GM12878 (cell line): ENCODE measurements around the gene VMO1. TPM values are rescaled to one million over a fixed set of nuclear protein-coding genes. Genes with fewer than 3 reads are reported as not detected.

ENCODE experiments used
- ATAC-seq: fragments of 200-7000 bp; cut with Tn5 transposase; 3 replicates; pipeline ENCODE4 v1.9.1; 2020; ENCODE audit warnings: mild to moderate bottlenecking, moderate library complexity
- BruUV-seq: library from RNA; stranded (reverse); fragments of 400-500 nt; replicated peaks from 2 replicates; lab custom pipeline; 2021; lab: Mats Ljungman, UMichigan
- CTCF ChIA-PET: fragments of 300-600 bp; sonication (Branson Sonifier 250); formaldehyde crosslinking; extraction: SDS; loops from one replicate; lab custom pipeline; 2021; ENCODE audit warnings: inconsistent platforms; lab: Yijun Ruan, JAX
- POLR2A ChIA-PET: fragments of 350-600 bp; formaldehyde crosslinking; extraction: SDS; loops from one replicate; lab custom pipeline; 2021; ENCODE audit warnings: inconsistent platforms; lab: Charles Lee
- RAD21 ChIA-PET: fragments of 300-600 bp; sonication (Branson Sonifier 250); formaldehyde crosslinking; loops from one replicate; lab custom pipeline; 2023; ENCODE audit warnings: antibody characterized with exemption; ENCODE audit not compliant: unreplicated experiment; lab: Charles Lee
- SMC1A ChIA-PET: fragments of 300-600 bp; sonication (Branson Sonifier 250); formaldehyde crosslinking; loops from one replicate; lab custom pipeline; 2023; ENCODE audit not compliant: unreplicated experiment, uncharacterized antibody; lab: Charles Lee
- DNase-seq: peaks from one replicate; pipeline ENCODE4 v3.0.0-alpha.2; 2011; ENCODE audit warnings: low read depth, low spot score
- FAIRE-seq: peaks from 3 replicates; lab custom pipeline; 2011; peaks lifted over from hg19 to GRCh38; lab: Jason Lieb, UNC
- H2AFZ ChIP-seq: 2 replicates; pipeline ENCODE4 v1.6.0; 2011; ENCODE audit warnings: low read depth, low read length, control low read depth; ENCODE audit not compliant: control insufficient read depth
- H3K27ac ChIP-seq: 2 replicates; pipeline ENCODE4 v1.5.1; 2011; ENCODE audit warnings: control low read depth; ENCODE audit not compliant: control insufficient read depth, insufficient read depth
- H3K27me3 ChIP-seq, 2 experiments: replicated peaks in 1 of 2; 2 replicates each; pipeline versions ENCODE4 v1.6.0 to v1.6.1; 2011; ENCODE audit warnings: low read length in 1 of 2; ENCODE audit not compliant: control insufficient read depth in 2 of 2, insufficient read depth in 2 of 2
- H3K36me3 ChIP-seq, 2 experiments: 2 replicates each; pipeline ENCODE4 v1.5.1; 2011; ENCODE audit warnings: low read length in 1 of 2; ENCODE audit not compliant: control insufficient read depth in 2 of 2, insufficient read depth in 2 of 2
- H3K4me1 ChIP-seq: 2 replicates; pipeline ENCODE4 v1.6.1; 2011; ENCODE audit warnings: mild to moderate bottlenecking, low read length, moderate library complexity, mixed read lengths; ENCODE audit not compliant: control insufficient read depth, insufficient read depth
- H3K4me2 ChIP-seq: 2 replicates; pipeline ENCODE4 v1.6.0; 2011; ENCODE audit warnings: control low read depth; ENCODE audit not compliant: control insufficient read depth, insufficient read depth
- H3K4me3 ChIP-seq: fragments of 200-600 bp; sonication (generic); 2 replicates; pipeline ENCODE4 v1.5.1; 2016
- H3K79me2 ChIP-seq: 2 replicates; pipeline ENCODE4 v1.6.0; 2011; ENCODE audit warnings: low read length; ENCODE audit not compliant: control insufficient read depth, insufficient read depth
- H3K9ac ChIP-seq: 2 replicates; pipeline ENCODE4 v1.8.0; 2011; ENCODE audit warnings: low read length, control low read depth, mixed read lengths; ENCODE audit not compliant: control insufficient read depth, insufficient read depth
- H3K9me3 ChIP-seq: replicated peaks from 3 replicates; pipeline ENCODE4 v1.5.1; 2011; ENCODE audit warnings: mild to moderate bottlenecking, low read length; ENCODE audit not compliant: control insufficient read depth, insufficient read depth
- H4K20me1 ChIP-seq: 2 replicates; pipeline ENCODE4 v1.6.0; 2011; ENCODE audit not compliant: control insufficient read depth, insufficient read depth
- FOXM1 ChIP-seq: IDR thresholded peaks from 2 replicates; pipeline ENCODE4 v1.6.1; 2012; ENCODE audit warnings: low read depth, mild to moderate bottlenecking, inconsistent platforms, low read length, moderate library complexity
- KLF5 ChIP-seq: fragments of 450-650 bp; IDR thresholded peaks from 2 replicates; pipeline ENCODE4 v1.6.1; 2014; ENCODE audit warnings: mild to moderate bottlenecking; ENCODE audit not compliant: partially characterized antibody
- NFIC ChIP-seq: IDR thresholded peaks from 2 replicates; pipeline ENCODE4 v1.6.1; 2012; ENCODE audit warnings: low read depth, mild to moderate bottlenecking, inconsistent platforms, low read length, moderate library complexity
- PAX5 ChIP-seq: IDR thresholded peaks from 2 replicates; pipeline ENCODE4 v1.6.1; 2011; ENCODE audit warnings: low read depth, low read length, borderline replicate concordance
- USF1 ChIP-seq: IDR thresholded peaks from 2 replicates; pipeline ENCODE4 v1.6.1; 2011; ENCODE audit warnings: borderline replicate concordance, low read depth, mild to moderate bottlenecking, moderate library complexity, mixed read lengths, low read length; ENCODE audit not compliant: insufficient read depth; ENCODE audit errors: extremely low read length
- WGBS: methylation state at CpG from one replicate; pipeline ENCODE4 v1.1.6; 2016; ENCODE audit warnings: low lambda C conversion rate; ENCODE audit not compliant: insufficient replicate concordance, insufficient coverage; ENCODE audit errors: missing lambda C conversion rate; 5-methylcytosine and 5-hydroxymethylcytosine counted together
- in situ Hi-C: fragments of 300-500 bp; cut with MboI; formaldehyde crosslinking; loops from 9 replicates; pipeline ENCODE4 v1.14.3; 2018; ENCODE audit warnings: mixed read lengths
- intact Hi-C: fragments of 100-400 bp; cut with micrococcal nuclease; formaldehyde crosslinking; loops from one replicate; pipeline ENCODE4 v1.14.2; 2022; ENCODE audit not compliant: unreplicated experiment
- polyA plus RNA-seq, 11 experiments: library from polyadenylated mRNA; depleted of rRNA in 4 of 11; unstranded in 6 of 11; stranded (reverse) in 5 of 11; fragments of >200 nt; fragmentation: Nextera tagmentation in 4 of 11; fragmentation: Illumina TruSeq in 1 of 11; extraction: Ambion mirVana in 4 of 11; extraction: Trizol in 1 of 11; gene quantifications; 1 replicate in 1 of 11; 2 replicates in 10 of 11; pipeline versions ENCODE4 v1.2.1 to v1.2.3, GENCODE V29; 2011 to 2016; ENCODE audit warnings: inconsistent platforms in 2 of 11, missing spikeins in 2 of 11, low read depth in 1 of 11
- total RNA-seq, 4 experiments: library from RNA; depleted of rRNA in 3 of 4; stranded (reverse); fragments of >200 nt in 3 of 4; fragmentation: Illumina TruSeq in 1 of 4; extraction: Trizol in 1 of 4; gene quantifications; 2 replicates each; pipeline versions ENCODE4 v1.2.1 to v1.2.3, GENCODE V29; 2013 to 2021
- TF ChIP-seq, protein P1 (sequence below): fragments of 450-650 bp; IDR thresholded peaks from 2 replicates; pipeline ENCODE4 v1.6.1; 2017; ENCODE audit warnings: borderline replicate concordance
- TF ChIP-seq, protein P2 (sequence below): fragments of 450-650 bp; IDR thresholded peaks from 2 replicates; pipeline ENCODE4 v1.6.1; 2016; ENCODE audit warnings: mild to moderate bottlenecking, moderate library complexity, borderline replicate concordance
- TF ChIP-seq, protein P3 (sequence below): fragments of 450-650 bp; conservative IDR thresholded peaks from 2 replicates; pipeline ENCODE4 v1.6.1; 2017; ENCODE audit warnings: mild to moderate bottlenecking, moderate library complexity

The VMO1 gene
- total and polyA plus RNA-seq, 10 of the 15 experiments (the other 5 are each of a cell fraction or from before 2014, with no cell fraction given): 0.27 to 0.54 (median 0.31) TPM; not detected in 7

GRCh38 chr17:4766201-4766600, 20.0 kb downstream of the VMO1 start:
- no peak overlapping the region for H2AFZ ChIP-seq
- POLR2A ChIA-PET: no interaction called here
- H3K27me3 ChIP-seq: no peaks in the 10 kb centered on the region
- H3K79me2 ChIP-seq: no peaks in the 10 kb centered on the region
- TF ChIP-seq, protein P1, sequence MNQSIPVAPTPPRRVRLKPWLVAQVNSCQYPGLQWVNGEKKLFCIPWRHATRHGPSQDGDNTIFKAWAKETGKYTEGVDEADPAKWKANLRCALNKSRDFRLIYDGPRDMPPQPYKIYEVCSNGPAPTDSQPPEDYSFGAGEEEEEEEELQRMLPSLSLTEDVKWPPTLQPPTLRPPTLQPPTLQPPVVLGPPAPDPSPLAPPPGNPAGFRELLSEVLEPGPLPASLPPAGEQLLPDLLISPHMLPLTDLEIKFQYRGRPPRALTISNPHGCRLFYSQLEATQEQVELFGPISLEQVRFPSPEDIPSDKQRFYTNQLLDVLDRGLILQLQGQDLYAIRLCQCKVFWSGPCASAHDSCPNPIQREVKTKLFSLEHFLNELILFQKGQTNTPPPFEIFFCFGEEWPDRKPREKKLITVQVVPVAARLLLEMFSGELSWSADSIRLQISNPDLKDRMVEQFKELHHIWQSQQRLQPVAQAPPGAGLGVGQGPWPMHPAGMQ: no peak
- TF ChIP-seq USF1 (no peak), KLF5 (no peak), FOXM1 (no peak), PAX5 (no peak), NFIC (no peak)
- TF ChIP-seq, protein P2, sequence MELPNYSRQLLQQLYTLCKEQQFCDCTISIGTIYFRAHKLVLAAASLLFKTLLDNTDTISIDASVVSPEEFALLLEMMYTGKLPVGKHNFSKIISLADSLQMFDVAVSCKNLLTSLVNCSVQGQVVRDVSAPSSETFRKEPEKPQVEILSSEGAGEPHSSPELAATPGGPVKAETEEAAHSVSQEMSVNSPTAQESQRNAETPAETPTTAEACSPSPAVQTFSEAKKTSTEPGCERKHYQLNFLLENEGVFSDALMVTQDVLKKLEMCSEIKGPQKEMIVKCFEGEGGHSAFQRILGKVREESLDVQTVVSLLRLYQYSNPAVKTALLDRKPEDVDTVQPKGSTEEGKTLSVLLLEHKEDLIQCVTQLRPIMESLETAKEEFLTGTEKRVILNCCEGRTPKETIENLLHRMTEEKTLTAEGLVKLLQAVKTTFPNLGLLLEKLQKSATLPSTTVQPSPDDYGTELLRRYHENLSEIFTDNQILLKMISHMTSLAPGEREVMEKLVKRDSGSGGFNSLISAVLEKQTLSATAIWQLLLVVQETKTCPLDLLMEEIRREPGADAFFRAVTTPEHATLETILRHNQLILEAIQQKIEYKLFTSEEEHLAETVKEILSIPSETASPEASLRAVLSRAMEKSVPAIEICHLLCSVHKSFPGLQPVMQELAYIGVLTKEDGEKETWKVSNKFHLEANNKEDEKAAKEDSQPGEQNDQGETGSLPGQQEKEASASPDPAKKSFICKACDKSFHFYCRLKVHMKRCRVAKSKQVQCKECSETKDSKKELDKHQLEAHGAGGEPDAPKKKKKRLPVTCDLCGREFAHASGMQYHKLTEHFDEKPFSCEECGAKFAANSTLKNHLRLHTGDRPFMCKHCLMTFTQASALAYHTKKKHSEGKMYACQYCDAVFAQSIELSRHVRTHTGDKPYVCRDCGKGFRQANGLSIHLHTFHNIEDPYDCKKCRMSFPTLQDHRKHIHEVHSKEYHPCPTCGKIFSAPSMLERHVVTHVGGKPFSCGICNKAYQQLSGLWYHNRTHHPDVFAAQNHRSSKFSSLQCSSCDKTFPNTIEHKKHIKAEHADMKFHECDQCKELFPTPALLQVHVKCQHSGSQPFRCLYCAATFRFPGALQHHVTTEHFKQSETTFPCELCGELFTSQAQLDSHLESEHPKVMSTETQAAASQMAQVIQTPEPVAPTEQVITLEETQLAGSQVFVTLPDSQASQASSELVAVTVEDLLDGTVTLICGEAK: no peak
- TF ChIP-seq, protein P3, sequence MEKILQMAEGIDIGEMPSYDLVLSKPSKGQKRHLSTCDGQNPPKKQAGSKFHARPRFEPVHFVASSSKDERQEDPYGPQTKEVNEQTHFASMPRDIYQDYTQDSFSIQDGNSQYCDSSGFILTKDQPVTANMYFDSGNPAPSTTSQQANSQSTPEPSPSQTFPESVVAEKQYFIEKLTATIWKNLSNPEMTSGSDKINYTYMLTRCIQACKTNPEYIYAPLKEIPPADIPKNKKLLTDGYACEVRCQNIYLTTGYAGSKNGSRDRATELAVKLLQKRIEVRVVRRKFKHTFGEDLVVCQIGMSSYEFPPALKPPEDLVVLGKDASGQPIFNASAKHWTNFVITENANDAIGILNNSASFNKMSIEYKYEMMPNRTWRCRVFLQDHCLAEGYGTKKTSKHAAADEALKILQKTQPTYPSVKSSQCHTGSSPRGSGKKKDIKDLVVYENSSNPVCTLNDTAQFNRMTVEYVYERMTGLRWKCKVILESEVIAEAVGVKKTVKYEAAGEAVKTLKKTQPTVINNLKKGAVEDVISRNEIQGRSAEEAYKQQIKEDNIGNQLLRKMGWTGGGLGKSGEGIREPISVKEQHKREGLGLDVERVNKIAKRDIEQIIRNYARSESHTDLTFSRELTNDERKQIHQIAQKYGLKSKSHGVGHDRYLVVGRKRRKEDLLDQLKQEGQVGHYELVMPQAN: no peak
- intact Hi-C loops: no loop called here
- H3K4me1 ChIP-seq: no peaks in the 10 kb centered on the region; the same call in 1 of the 2 replicates
- SMC1A ChIA-PET: no interaction called here
- FAIRE-seq: no peak
- H3K9ac ChIP-seq: no peak overlapping the region
- H3K4me3 ChIP-seq: no peak overlapping the region
- no peaks in the 10 kb centered on the region for H3K9me3 ChIP-seq
- no peak for ATAC-seq
- in situ Hi-C loops: no loop called here
- 31% methylated on average over 3 of the region's 3 CpGs for WGBS
- BruUV-seq: no TSS peak
- no peaks in the 10 kb centered on the region for H4K20me1 ChIP-seq
- RAD21 ChIA-PET: no interaction called here
- CTCF ChIA-PET: no interaction called here
- no peak overlapping the region for H3K4me2 ChIP-seq
- H3K27ac ChIP-seq: no peak overlapping the region
- DNase-seq: no peak
- no peaks in the 10 kb centered on the region for H3K36me3 ChIP-seq
